ENCODE results near the gene CCDC61.

DNA sequence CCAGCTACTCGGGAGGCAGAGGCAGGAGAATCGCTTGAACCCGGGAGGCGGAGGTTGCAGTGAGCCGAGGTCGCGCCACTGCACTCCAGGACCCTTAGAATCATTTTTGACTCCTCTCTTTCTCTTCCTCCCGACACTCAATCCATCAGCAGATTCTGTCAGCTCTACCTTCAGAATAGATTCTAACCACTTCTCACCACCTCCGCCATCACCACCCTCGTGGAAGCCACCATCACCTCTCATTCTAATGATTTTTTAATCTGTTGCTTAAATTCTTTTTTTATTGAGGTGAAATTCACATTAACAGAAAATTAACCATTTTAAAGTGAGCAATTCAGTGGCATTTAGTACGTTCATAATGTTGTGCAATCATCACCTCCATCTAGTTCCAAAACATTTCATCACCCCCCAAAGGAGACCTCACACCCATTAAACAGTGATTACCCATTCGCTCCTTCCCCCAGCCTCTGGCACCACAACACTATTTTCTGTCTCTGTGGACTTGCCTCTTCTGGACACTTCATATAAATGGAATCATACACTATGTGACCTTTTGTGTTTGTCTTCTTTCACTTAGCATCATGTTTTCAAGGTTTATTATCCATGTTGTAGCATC, 5.0 kb upstream of the CCDC61 start:
- TF ChIP-seq, protein P1, sequence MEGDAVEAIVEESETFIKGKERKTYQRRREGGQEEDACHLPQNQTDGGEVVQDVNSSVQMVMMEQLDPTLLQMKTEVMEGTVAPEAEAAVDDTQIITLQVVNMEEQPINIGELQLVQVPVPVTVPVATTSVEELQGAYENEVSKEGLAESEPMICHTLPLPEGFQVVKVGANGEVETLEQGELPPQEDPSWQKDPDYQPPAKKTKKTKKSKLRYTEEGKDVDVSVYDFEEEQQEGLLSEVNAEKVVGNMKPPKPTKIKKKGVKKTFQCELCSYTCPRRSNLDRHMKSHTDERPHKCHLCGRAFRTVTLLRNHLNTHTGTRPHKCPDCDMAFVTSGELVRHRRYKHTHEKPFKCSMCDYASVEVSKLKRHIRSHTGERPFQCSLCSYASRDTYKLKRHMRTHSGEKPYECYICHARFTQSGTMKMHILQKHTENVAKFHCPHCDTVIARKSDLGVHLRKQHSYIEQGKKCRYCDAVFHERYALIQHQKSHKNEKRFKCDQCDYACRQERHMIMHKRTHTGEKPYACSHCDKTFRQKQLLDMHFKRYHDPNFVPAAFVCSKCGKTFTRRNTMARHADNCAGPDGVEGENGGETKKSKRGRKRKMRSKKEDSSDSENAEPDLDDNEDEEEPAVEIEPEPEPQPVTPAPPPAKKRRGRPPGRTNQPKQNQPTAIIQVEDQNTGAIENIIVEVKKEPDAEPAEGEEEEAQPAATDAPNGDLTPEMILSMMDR (IDR thresholded peaks at IDR 0.05): no peak
- TF ChIP-seq POLR2A (IDR thresholded peaks at IDR 0.05): no peak
